CD4-positive, alpha-beta memory T cell (primary cell): ENCODE measurements around the gene NFIX. TPM values are rescaled to one million over a fixed set of nuclear protein-coding genes. Genes with fewer than 3 reads are reported as not detected.
A peak's percentile ranks its signal among the peaks of the same experiment; 100 is the strongest.

Source experiments
- CTCF ChIA-PET: fragments of 350-600 bp; sonication (Branson Sonifier 250); formaldehyde crosslinking; loops from one replicate; lab custom pipeline; 2021; ENCODE audit warnings: inconsistent platforms; ENCODE audit not compliant: partially characterized antibody; lab: Charles Lee
- POLR2A ChIA-PET: fragments of 350-600 bp; sonication (Branson Sonifier 250); formaldehyde crosslinking; loops from one replicate; lab custom pipeline; 2021; ENCODE audit not compliant: partially characterized antibody; lab: Charles Lee
- DNase-seq, 5 donors: peaks; one replicate each; pipeline versions ENCODE4 v3.0.0 to v3.0.0-alpha.2; 2020 to 2022; ENCODE audit warnings: mixed read lengths in 1 of 5
- H3K27ac ChIP-seq: one replicate; pipeline ENCODE4 v1.7.0; 2013; ENCODE audit warnings: low read depth, low read length
- H3K27me3 ChIP-seq: 2 replicates; pipeline ENCODE4 v1.7.0; 2013; ENCODE audit warnings: mild to moderate bottlenecking, low read length, moderate library complexity; ENCODE audit not compliant: insufficient read depth
- H3K36me3 ChIP-seq: 2 replicates; pipeline ENCODE4 v1.7.0; 2013; ENCODE audit warnings: mild to moderate bottlenecking, low read length, moderate library complexity; ENCODE audit not compliant: insufficient read depth
- H3K4me1 ChIP-seq: 2 replicates; pipeline ENCODE4 v1.7.0; 2013; ENCODE audit warnings: mild to moderate bottlenecking, low read length, moderate library complexity; ENCODE audit not compliant: insufficient read depth
- H3K4me3 ChIP-seq, 2 donors: one replicate each; pipeline ENCODE4 v1.7.0; 2013; ENCODE audit warnings: low read length in 2 of 2, mild to moderate bottlenecking in 1 of 2
- H3K9me3 ChIP-seq, 2 donors: one replicate each; pipeline ENCODE4 v1.7.0; 2013; ENCODE audit warnings: low read length in 2 of 2, control low read depth in 1 of 2; ENCODE audit not compliant: control insufficient read depth in 1 of 2
- H3K27ac Mint-ChIP-seq, 7 donors: one replicate each; pipeline ENCODE4 v1.8.0; 2020 to 2021; ENCODE audit warnings: mixed read lengths in 7 of 7, mild to moderate bottlenecking in 6 of 7, inconsistent platforms in 3 of 7, moderate library complexity in 3 of 7
- H3K27me3 Mint-ChIP-seq, 2 donors: one replicate each; pipeline ENCODE4 v1.8.0; 2020 to 2021; ENCODE audit warnings: mixed read lengths in 2 of 2
- H3K36me3 Mint-ChIP-seq, 2 donors: one replicate each; pipeline ENCODE4 v1.8.0; 2020 to 2021; ENCODE audit warnings: mixed read lengths in 2 of 2, inconsistent platforms in 1 of 2, mild to moderate bottlenecking in 1 of 2
- H3K4me1 Mint-ChIP-seq, 4 donors: one replicate each; pipeline ENCODE4 v1.8.0; 2020 to 2021; ENCODE audit warnings: mixed read lengths in 4 of 4, mild to moderate bottlenecking in 1 of 4
- H3K4me3 Mint-ChIP-seq, 8 donors: one replicate each; pipeline ENCODE4 v1.8.0; 2020 to 2021; ENCODE audit warnings: mixed read lengths in 8 of 8, mild to moderate bottlenecking in 7 of 8, moderate library complexity in 6 of 8, inconsistent platforms in 3 of 8
- H3K9me3 Mint-ChIP-seq, 8 donors: one replicate each; pipeline ENCODE4 v1.8.0; 2020 to 2021; ENCODE audit warnings: mixed read lengths in 8 of 8, mild to moderate bottlenecking in 5 of 8, inconsistent platforms in 3 of 8, moderate library complexity in 1 of 8
- intact Hi-C: fragments of 100-400 bp; cut with micrococcal nuclease; formaldehyde crosslinking; loops from one replicate; pipeline ENCODE4 v1.15.1; 2023
- polyA plus RNA-seq, 2 donors: library from polyadenylated mRNA; unstranded; fragments of 300-500 nt; fragmentation: Illumina TruSeq; gene quantifications; one replicate each; pipeline ENCODE4 v1.2.3, GENCODE V29; 2021
- total RNA-seq, 2 experiments: library from RNA; stranded (reverse); gene quantifications; one replicate each; pipeline ENCODE4 v1.2.3, GENCODE V29; 2021

The NFIX gene
- total and polyA plus RNA-seq, 4 experiments from 2014 or later: 0.09 to 5.4 (median 4.0) TPM; not detected in 1

DNA sequence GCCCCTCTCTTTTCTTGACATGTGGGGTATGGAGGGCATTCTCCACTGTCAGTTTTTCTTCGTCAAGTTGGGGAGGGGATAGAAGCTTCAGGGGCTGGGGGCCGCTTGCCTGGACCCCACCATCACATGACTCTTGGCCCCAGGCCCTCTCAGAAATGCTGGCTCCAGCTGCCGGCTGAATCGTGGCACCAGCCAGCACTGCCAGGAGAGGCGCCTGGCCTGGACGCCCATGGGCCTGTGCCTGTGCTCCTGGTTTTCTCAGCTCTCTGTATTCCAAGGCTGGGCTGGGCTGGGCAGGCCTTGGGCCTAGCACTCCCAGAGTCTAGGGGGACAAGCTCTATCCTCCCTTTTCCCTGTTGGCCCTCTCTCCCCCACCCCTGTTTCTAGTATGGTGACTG is 68.8 kb downstream of the NFIX start:
- Histone ChIP-seq H3K4me1 (peaks cover 15% of the 10 kb centered on the region), H3K36me3 (no peaks in the 10 kb centered on the region), H3K9me3 (no peaks in the 10 kb centered on the region), H3K27ac (no peak overlapping the region), H3K4me3 (no peak overlapping the region), H3K27me3 (peaks cover 11% of the 10 kb centered on the region)
- Mint-ChIP-seq H3K4me3 (no peak overlapping the region), H3K9me3 (no peaks in the 10 kb centered on the region), H3K27ac (no peak overlapping the region), H3K4me1 (peaks cover 3 to 10% (median 6%) of the 10 kb centered on the region in 4 donors), H3K36me3 (no peaks in the 10 kb centered on the region), H3K27me3 (peaks cover 2 to 17% of the 10 kb centered on the region in 2 donors)
- intact Hi-C loops: no loop called here
- DNase-seq: no peak
- ChIA-PET POLR2A (no interaction called here), CTCF (interaction anchor here (0.6 to 10.0 kb wide), 4 partner anchors 10 to 99 kb away, joined by 3 to 248 read pairs (median 8); no protein-coding TSS in a partner anchor)

DNA sequence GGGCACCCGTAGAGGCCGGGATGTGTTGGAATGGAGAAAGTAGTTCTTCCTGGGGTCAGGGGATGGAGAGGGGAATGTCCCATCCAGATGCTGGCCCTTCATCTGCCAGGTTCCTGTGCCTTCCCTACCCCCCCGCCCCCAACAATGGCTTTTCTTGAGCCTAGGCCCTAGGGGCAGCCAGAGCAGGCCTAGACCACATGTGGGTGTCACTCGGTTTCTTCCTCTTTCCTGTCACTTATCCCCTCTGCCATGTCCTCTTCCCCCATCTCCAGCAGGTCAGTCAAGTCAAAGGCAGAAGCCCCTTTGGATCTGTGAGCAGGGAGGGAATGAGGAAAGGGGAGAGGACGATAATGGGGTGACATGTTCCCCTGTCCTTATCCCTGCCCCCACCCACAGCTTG is 71.0 kb downstream of the NFIX start:
- Mint-ChIP-seq H3K27me3 (peaks cover 3 to 13% of the 10 kb centered on the region in 2 donors), H3K27ac (no peak overlapping the region), H3K36me3 (no peaks in the 10 kb centered on the region), H3K4me3 (no peak overlapping the region), H3K4me1 (peaks cover 2 to 3% (median 3%) of the 10 kb centered on the region in 4 donors), H3K9me3 (no peaks in the 10 kb centered on the region)
- no peaks in the 10 kb centered on the region for H3K27me3 ChIP-seq
- CTCF ChIA-PET: interaction anchor here (0.8 to 10.0 kb wide), 2 partner anchors 28 to 87 kb away, joined by 3 to 248 read pairs; no protein-coding TSS in a partner anchor
- POLR2A ChIA-PET: no interaction called here
- H3K36me3 ChIP-seq: no peaks in the 10 kb centered on the region
- no peaks in the 10 kb centered on the region for H3K9me3 ChIP-seq
- intact Hi-C loops: no loop called here
- H3K4me1 ChIP-seq: peaks cover 6% of the 10 kb centered on the region
- no peak for DNase-seq
- no peak overlapping the region for H3K27ac ChIP-seq
- H3K4me3 ChIP-seq: no peak overlapping the region

DNA sequence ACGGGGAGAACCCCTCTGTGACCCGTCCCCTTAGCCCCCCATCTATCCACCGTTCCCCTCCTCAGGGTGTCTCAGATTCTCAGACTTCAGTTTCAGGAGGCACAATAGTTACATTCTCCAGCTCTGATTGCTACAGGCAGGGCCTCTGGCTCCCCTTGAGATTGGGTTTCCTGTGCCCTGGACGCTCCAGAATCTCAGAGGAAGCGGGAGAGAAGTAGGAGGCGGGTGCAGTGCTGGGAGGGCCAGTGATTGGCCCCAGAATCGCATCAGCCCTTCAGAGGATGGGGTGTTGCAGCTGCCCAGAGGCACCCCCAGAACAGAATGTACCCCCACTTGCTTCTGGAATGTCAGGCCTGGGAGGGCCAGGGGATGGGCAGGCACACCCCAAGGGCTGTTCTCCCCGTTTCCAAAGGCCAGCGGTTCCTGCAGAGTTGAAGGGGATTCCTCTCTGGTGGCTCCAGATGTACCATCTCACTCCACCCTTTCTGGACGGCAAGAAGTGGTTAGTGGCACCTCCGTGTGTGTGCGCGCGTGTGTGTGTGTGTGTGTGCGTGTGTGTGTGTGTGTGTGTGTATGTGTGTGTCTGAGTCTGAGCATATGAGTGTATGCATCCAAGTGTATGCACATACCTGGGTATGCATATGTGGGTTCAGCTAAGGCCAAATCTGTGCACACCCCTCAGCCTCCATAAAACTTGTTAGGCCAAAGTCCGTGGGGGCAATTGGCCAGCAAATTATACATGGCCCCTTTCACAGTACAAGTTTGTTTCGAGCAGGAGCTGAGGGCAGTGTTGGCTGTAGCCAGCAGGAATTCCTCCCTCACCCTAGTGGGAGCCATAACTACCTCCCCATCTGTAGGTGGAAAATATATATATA is 71.9 kb downstream of the NFIX start:
- Mint-ChIP-seq H3K27me3 (peaks cover 3 to 8% of the 10 kb centered on the region in 2 donors), H3K27ac (no peak overlapping the region), H3K4me3 (no peak overlapping the region), H3K9me3 (no peaks in the 10 kb centered on the region), H3K36me3 (no peaks in the 10 kb centered on the region), H3K4me1 (no peaks in the 10 kb centered on the region)
- Histone ChIP-seq H3K4me3 (no peak overlapping the region), H3K4me1 (no peaks in the 10 kb centered on the region), H3K36me3 (no peaks in the 10 kb centered on the region), H3K9me3 (no peaks in the 10 kb centered on the region), H3K27me3 (no peaks in the 10 kb centered on the region), H3K27ac (no peak overlapping the region)
- ChIA-PET POLR2A (no interaction called here), CTCF (interaction anchor here (0.6 kb wide), 1 partner anchor 147 kb away, joined by 3 read pairs; no protein-coding TSS in a partner anchor)
- no peak for DNase-seq
- intact Hi-C loops: no loop called here

DNA sequence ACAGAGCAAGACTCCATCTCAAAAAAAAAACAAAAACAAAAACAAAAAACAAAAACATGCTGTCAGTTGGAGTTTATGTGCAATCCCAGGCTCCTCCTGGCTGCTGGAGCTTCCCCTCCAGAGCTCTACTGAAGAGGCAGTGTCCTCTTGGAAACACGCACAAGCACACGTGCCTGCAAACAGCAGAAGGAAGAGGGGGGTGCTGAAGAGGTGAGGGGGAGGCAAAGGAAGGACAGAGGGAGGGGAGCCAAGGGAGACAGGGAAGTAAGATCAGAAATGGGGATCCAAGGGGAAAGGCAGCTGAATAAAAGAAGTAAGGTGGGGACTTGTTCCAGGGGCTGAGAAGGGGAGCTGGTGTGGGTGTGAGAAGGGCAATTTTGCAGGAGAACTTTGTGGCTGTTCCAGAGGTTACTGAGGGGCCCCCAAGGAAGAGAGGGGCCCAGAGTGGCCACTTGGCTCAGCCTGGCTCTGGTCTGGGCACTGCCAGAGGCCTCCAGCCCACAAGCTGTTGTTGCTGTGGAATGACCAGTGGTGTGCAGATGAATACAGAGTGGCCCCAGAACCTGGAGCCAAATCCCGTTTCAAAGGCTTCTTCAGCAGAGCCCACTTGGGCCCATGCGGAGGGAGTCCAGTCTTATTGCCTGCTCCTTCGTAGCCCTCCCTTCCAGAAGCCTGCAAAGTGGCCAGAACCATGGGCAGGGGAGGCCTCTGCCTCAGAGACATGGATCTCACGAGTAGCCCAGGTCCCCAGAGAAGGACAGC is 73.0 kb downstream of the NFIX start:
- no peak overlapping the region for H3K4me3 Mint-ChIP-seq
- no peak for DNase-seq
- H3K27ac Mint-ChIP-seq: peak overlapping the region in 1 of 7 donors; percentile 10
- H3K27me3 Mint-ChIP-seq: peaks cover 3 to 5% of the 10 kb centered on the region in 2 donors
- H3K9me3 ChIP-seq: no peaks in the 10 kb centered on the region
- intact Hi-C loops: no loop called here
- POLR2A ChIA-PET: no interaction called here
- H3K36me3 ChIP-seq: no peaks in the 10 kb centered on the region
- H3K4me3 ChIP-seq: no peak overlapping the region
- no peaks in the 10 kb centered on the region for H3K27me3 ChIP-seq
- H3K9me3 Mint-ChIP-seq: no peaks in the 10 kb centered on the region
- H3K4me1 ChIP-seq: no peaks in the 10 kb centered on the region
- no peaks in the 10 kb centered on the region for H3K36me3 Mint-ChIP-seq
- CTCF ChIA-PET: interaction anchor here (0.6 kb wide), 1 partner anchor 145 kb away, joined by 3 read pairs; no protein-coding TSS in a partner anchor
- H3K4me1 Mint-ChIP-seq: no peaks in the 10 kb centered on the region
- H3K27ac ChIP-seq: no peak overlapping the region

DNA sequence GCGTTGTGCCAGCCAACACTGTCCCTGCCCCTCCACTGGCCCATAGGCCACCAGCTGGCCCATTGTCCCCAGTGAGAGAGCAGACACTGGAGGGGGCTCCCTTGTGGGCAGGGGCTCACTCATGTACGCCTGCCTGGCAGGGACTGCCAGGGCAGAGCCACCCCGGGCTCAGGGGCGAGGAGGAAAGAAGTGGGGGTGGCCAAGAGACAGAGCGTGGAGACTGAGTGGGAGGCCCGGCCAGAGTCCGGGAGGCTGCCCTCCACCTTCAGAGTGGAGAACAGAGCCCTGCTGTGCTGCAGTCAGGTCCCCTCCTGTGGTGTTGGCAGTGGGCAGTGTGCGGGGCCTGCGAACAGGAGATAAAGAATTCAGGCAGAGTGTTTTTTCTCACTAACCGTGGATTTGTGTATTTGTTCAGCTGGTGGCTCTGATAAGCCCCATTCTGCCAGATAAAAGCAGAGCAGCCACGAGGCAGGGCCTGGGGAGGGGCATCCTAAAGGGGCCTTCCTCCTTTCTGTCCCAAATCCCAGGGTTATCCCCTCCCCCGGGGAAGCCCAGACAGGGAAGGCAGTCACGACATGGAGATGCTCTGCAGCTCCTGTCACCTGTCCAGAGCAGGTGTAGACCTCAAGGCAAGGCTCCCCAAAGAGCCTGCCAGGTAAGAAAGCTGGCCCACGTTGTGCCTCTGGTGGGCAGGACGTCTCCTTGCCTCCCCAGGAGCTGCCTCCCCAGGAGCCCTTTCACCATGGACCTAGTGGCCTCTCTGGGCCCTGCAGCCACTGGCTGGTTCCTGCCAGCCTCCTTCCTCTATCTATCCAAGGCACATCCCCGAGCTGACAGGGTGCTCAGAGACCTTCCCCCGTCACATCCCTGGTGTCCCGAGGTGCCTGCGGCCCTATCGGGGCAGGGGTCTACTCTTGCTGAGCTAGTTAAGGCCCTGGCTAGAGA is 74.4 kb downstream of the NFIX start:
- no peak for DNase-seq
- no peaks in the 10 kb centered on the region for H3K9me3 Mint-ChIP-seq
- no peaks in the 10 kb centered on the region for H3K36me3 ChIP-seq
- H3K4me3 ChIP-seq: no peak overlapping the region
- H3K27ac Mint-ChIP-seq: peak overlapping the region in 2 of 7 donors; percentile 60
- H3K27ac ChIP-seq: no peak overlapping the region
- H3K9me3 ChIP-seq: no peaks in the 10 kb centered on the region
- H3K27me3 Mint-ChIP-seq: peaks cover 0 to 1% of the 10 kb centered on the region in 2 donors
- ChIA-PET CTCF (interaction anchor here (1.2 kb wide), 1 partner anchor 9 kb away, joined by 5 read pairs; no protein-coding TSS in a partner anchor), POLR2A (no interaction called here)
- intact Hi-C loops: no loop called here
- H3K4me1 Mint-ChIP-seq: no peaks in the 10 kb centered on the region
- H3K4me1 ChIP-seq: no peaks in the 10 kb centered on the region
- no peaks in the 10 kb centered on the region for H3K36me3 Mint-ChIP-seq
- H3K4me3 Mint-ChIP-seq: no peak overlapping the region
- H3K27me3 ChIP-seq: no peaks in the 10 kb centered on the region

DNA sequence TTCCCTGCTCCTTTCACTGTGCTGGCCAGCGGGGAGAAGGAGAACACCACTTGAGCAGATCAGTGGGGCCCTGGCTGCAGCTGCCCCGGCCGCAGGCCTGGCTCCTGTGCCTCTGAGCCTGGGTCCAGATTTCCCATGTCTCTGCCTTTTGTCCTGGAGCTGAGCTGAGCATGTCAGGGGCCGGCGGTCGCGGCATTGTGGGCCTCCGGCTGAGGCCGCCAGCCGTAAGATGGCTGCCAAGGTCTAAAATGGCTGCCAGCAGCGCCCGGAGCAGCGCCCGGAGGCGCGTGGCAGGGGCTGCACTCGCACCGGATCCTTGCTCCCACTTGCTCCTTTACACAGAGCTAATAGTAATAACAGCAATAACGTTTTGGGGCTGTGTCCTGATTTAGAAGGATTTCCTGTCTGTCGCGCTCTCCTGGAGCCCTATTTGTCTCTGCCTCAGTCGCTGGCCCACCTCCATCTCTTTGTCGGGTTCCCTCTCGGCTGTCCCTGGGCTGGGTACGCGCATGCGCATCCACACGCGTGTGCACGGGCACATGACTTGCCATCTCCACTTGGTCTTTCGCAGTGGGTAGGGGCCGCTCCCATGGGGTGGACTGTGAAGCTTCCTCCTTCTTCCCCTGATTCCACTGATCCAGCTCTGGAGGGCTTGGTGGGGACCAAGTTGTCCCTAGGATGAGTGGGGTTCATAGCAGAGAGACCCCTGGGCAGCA is 75.3 kb downstream of the NFIX start:
- no peaks in the 10 kb centered on the region for H3K4me1 ChIP-seq
- no peak overlapping the region for H3K27ac ChIP-seq
- no peaks in the 10 kb centered on the region for H3K9me3 ChIP-seq
- Mint-ChIP-seq H3K27ac (peak overlapping the region in 1 of 7 donors; percentile 53), H3K9me3 (no peaks in the 10 kb centered on the region), H3K27me3 (peaks cover 0 to 1% of the 10 kb centered on the region in 2 donors), H3K36me3 (no peaks in the 10 kb centered on the region), H3K4me1 (no peaks in the 10 kb centered on the region), H3K4me3 (no peak overlapping the region)
- H3K4me3 ChIP-seq: no peak overlapping the region
- intact Hi-C loops: no loop called here
- CTCF ChIA-PET: interaction anchor here (1.1 to 1.2 kb wide), 2 partner anchors 9 to 10 kb away, joined by 5 read pairs; no protein-coding TSS in a partner anchor
- POLR2A ChIA-PET: no interaction called here
- H3K27me3 ChIP-seq: no peaks in the 10 kb centered on the region
- no peaks in the 10 kb centered on the region for H3K36me3 ChIP-seq
- no peak for DNase-seq
